ENCODE results near the gene ZSCAN22. TPM values are rescaled to one million over a fixed set of nuclear protein-coding genes. Genes with fewer than 3 reads are reported as not detected.

The ZSCAN22 gene
- total and polyA plus RNA-seq, 2 of the 13 experiments (the other 11 are each of a cell fraction or from before 2014, with no cell fraction given), result 2.5 to 3.5 TPM

- TF ChIP-seq XRCC5 (optimal IDR thresholded peaks at IDR 0.05; ENCODE audit: low read length) (no peak), ZNF276 (CRISPR knock-in tag; IDR thresholded peaks at IDR 0.05; ENCODE audit: low read depth) (no peak), AFF4 (CRISPR knock-in tag; IDR thresholded peaks at IDR 0.05) (no peak), MEIS2 (CRISPR knock-in tag; IDR thresholded peaks at IDR 0.05) (no peak), SMYD3 (CRISPR knock-in tag; IDR thresholded peaks at IDR 0.05) (no peak), GZF1 (CRISPR knock-in tag; IDR thresholded peaks at IDR 0.05) (no peak), CC2D1A (CRISPR knock-in tag; IDR thresholded peaks at IDR 0.05) (no peak), ZNF484 (CRISPR knock-in tag; IDR thresholded peaks at IDR 0.05; ENCODE audit: borderline replicate concordance, low read depth) (no peak), FOXO4 (CRISPR knock-in tag; conservative IDR thresholded peaks at IDR 0.05) (no peak), SAP130 (CRISPR knock-in tag; IDR thresholded peaks at IDR 0.05; ENCODE audit: low read depth) (no peak), ZMYM3 (CRISPR knock-in tag; IDR thresholded peaks at IDR 0.05) (peak; percentile 75), HIVEP1 (CRISPR knock-in tag; IDR thresholded peaks at IDR 0.05) (no peak), ONECUT2 (CRISPR knock-in tag; IDR thresholded peaks at IDR 0.05) (peak; percentile 15; the same call in 1 of the 2 replicates), SOX13 (IDR thresholded peaks at IDR 0.05) (no peak), SOX13 (CRISPR knock-in tag; conservative IDR thresholded peaks at IDR 0.05 in 1 of 2, IDR thresholded peaks at IDR 0.05 in 1 of 2) (no peak), NCOA5 (CRISPR knock-in tag; IDR thresholded peaks at IDR 0.05) (no peak), RFXAP (CRISPR knock-in tag; IDR thresholded peaks at IDR 0.05; ENCODE audit: borderline replicate concordance) (no peak), ZNF17 (CRISPR knock-in tag; IDR thresholded peaks at IDR 0.05) (no peak), ZNF20 (CRISPR knock-in tag; IDR thresholded peaks at IDR 0.05) (no peak), ZNF879 (CRISPR knock-in tag; IDR thresholded peaks at IDR 0.05) (no peak), GMEB2 (CRISPR knock-in tag; IDR thresholded peaks at IDR 0.05; ENCODE audit: low read depth) (no peak), NFIC (IDR thresholded peaks at IDR 0.05; ENCODE audit: low read length) (no peak), ZNF496 (CRISPR knock-in tag; IDR thresholded peaks at IDR 0.05; ENCODE audit: insufficient replicate concordance) (no peak)
These were observed 27.1 kb downstream of the ZSCAN22 start (continued) for GRCh38 chr19:58353717-58354477.
